IMR-90 (cell line): Measurements from ENCODE around the gene REN. TPM values are rescaled to one million over a fixed set of nuclear protein-coding genes. Genes with fewer than 3 reads are reported as not detected.
A peak's percentile ranks its signal among the peaks of the same experiment; 100 is the strongest.

Experiments
- ATAC-seq: fragments of 200-7000 bp; cut with Tn5 transposase; 2 replicates; pipeline ENCODE4 v1.9.1; 2020; ENCODE audit warnings: low read depth, mild to moderate bottlenecking, moderate library complexity
- BruUV-seq: library from RNA; stranded (reverse); fragments of 400-500 nt; replicated peaks from 2 replicates; lab custom pipeline; 2021; lab: Mats Ljungman, UMichigan
- CTCF ChIA-PET: fragments of 300-600 bp; formaldehyde crosslinking; extraction: SDS; loops from one replicate; lab custom pipeline; 2021; ENCODE audit warnings: antibody characterized with exemption; lab: Yijun Ruan, JAX
- POLR2A ChIA-PET: fragments of 300-600 bp; sonication (Branson Sonifier 250); formaldehyde crosslinking; loops from one replicate; lab custom pipeline; 2022; ENCODE audit warnings: antibody characterized with exemption; ENCODE audit not compliant: unreplicated experiment; lab: Charles Lee
- DNase-seq: peaks from one replicate; pipeline ENCODE4 v3.0.0; 2013
- H2AFZ ChIP-seq: replicated peaks from 2 replicates; pipeline ENCODE3; 2013; ENCODE audit warnings: low read length, mild to moderate bottlenecking; ENCODE audit not compliant: poor library complexity
- H2AK5ac ChIP-seq: 2 replicates; pipeline ENCODE4 v1.6.1; 2013; ENCODE audit warnings: low read depth, low read length, inconsistent platforms
- H2AK9ac ChIP-seq: replicated peaks from 2 replicates; pipeline ENCODE3; 2013; ENCODE audit warnings: mild to moderate bottlenecking, low read depth, low read length, moderate library complexity; ENCODE audit not compliant: poor library complexity
- H2BK120ac ChIP-seq: 2 replicates; pipeline ENCODE4 v1.6.1; 2013; ENCODE audit warnings: low read depth, low read length, inconsistent platforms
- H2BK15ac ChIP-seq: 3 replicates; pipeline ENCODE4 v1.6.1; 2013; ENCODE audit warnings: low read depth, low read length, inconsistent platforms
- H2BK20ac ChIP-seq: 2 replicates; pipeline ENCODE4 v1.6.1; 2013; ENCODE audit warnings: low read depth, mild to moderate bottlenecking, inconsistent platforms, low read length, moderate library complexity
- H2BK5ac ChIP-seq: 2 replicates; pipeline ENCODE4 v1.6.1; 2013; ENCODE audit warnings: mild to moderate bottlenecking, low read depth, low read length, inconsistent platforms; ENCODE audit not compliant: poor library complexity, severe bottlenecking
- H3K14ac ChIP-seq: replicated peaks from 2 replicates; pipeline ENCODE4 v1.6.1; 2013; ENCODE audit warnings: low read depth, low read length, inconsistent platforms
- H3K18ac ChIP-seq: 2 replicates; pipeline ENCODE4 v1.6.1; 2013; ENCODE audit warnings: low read depth, low read length, control low read depth
- H3K23ac ChIP-seq: 2 replicates; pipeline ENCODE4 v1.6.1; 2013; ENCODE audit warnings: low read depth, low read length, inconsistent platforms
- H3K27ac ChIP-seq: 2 replicates; pipeline ENCODE4 v1.5.1; 2013; ENCODE audit warnings: mild to moderate bottlenecking, control low read depth, low read length; ENCODE audit not compliant: insufficient read depth
- H3K27me3 ChIP-seq: 2 replicates; pipeline ENCODE4 v1.6.1; 2013; ENCODE audit warnings: low read length; ENCODE audit not compliant: control insufficient read depth, insufficient read depth
- H3K36me3 ChIP-seq: 2 replicates; pipeline ENCODE4 v1.6.1; 2013; ENCODE audit warnings: low read length, mixed read lengths; ENCODE audit not compliant: control insufficient read depth, insufficient read depth
- H3K4ac ChIP-seq: 2 replicates; pipeline ENCODE4 v1.6.1; 2013; ENCODE audit warnings: low read depth, low read length, inconsistent platforms
- H3K4me1 ChIP-seq: 2 replicates; pipeline ENCODE4 v1.6.1; 2013; ENCODE audit warnings: low read length, mixed read lengths; ENCODE audit not compliant: control insufficient read depth, insufficient read depth
- H3K4me2 ChIP-seq: 2 replicates; pipeline ENCODE4 v1.6.1; 2013; ENCODE audit warnings: low read depth, mild to moderate bottlenecking, control low read depth, low read length, moderate library complexity
- H3K4me3 ChIP-seq: 2 replicates; pipeline ENCODE4 v1.5.1; 2013; ENCODE audit warnings: low read depth, mild to moderate bottlenecking, control low read depth, low read length, moderate library complexity; ENCODE audit not compliant: insufficient read depth
- H3K56ac ChIP-seq: 2 replicates; pipeline ENCODE4 v1.6.1; 2013; ENCODE audit warnings: low read length, inconsistent platforms; ENCODE audit not compliant: insufficient read depth; ENCODE audit errors: extremely low read depth
- H3K79me1 ChIP-seq, 2 experiments: 2 replicates each; pipeline ENCODE4 v1.6.1; 2013; ENCODE audit warnings: low read length in 2 of 2, inconsistent platforms in 1 of 2, low read depth in 1 of 2
- H3K9ac ChIP-seq: 2 replicates; pipeline ENCODE4 v1.6.1; 2013; ENCODE audit warnings: low read depth, low read length, control low read depth
- H3K9me1 ChIP-seq: 2 replicates; pipeline ENCODE4 v1.6.1; 2013; ENCODE audit warnings: low read length, inconsistent platforms; ENCODE audit not compliant: insufficient read depth
- H3K9me3 ChIP-seq: 2 replicates; pipeline ENCODE4 v1.6.1; 2013; ENCODE audit warnings: low read length; ENCODE audit not compliant: control insufficient read depth, insufficient read depth
- H4K20me1 ChIP-seq: 2 replicates; pipeline ENCODE4 v1.6.1; 2013; ENCODE audit warnings: low read length, inconsistent platforms; ENCODE audit not compliant: insufficient read depth
- H4K5ac ChIP-seq: 2 replicates; pipeline ENCODE4 v1.6.1; 2013; ENCODE audit warnings: mild to moderate bottlenecking, low read depth, low read length, control low read depth
- H4K8ac ChIP-seq, 2 experiments: 2 replicates each; pipeline ENCODE4 v1.6.1; 2013; ENCODE audit warnings: low read depth in 2 of 2, low read length in 2 of 2, control low read depth in 1 of 2, inconsistent platforms in 1 of 2
- H4K91ac ChIP-seq: 2 replicates; pipeline ENCODE4 v1.6.1; 2013; ENCODE audit warnings: low read depth, low read length, inconsistent platforms; ENCODE audit not compliant: insufficient read depth
- CHD1 ChIP-seq: IDR thresholded peaks from 2 replicates; pipeline ENCODE4 v1.6.1; 2012; ENCODE audit warnings: low read depth, low read length, improper control_type of control experiment
- MAFK ChIP-seq: IDR thresholded peaks from 2 replicates; pipeline ENCODE4 v1.6.1; 2012; ENCODE audit warnings: low read depth, low read length, improper control_type of control experiment
- MAZ ChIP-seq: IDR thresholded peaks from 2 replicates; pipeline ENCODE4 v1.6.1; 2012; ENCODE audit warnings: low read depth, mild to moderate bottlenecking, low read length, improper control_type of control experiment, moderate library complexity, borderline replicate concordance
- MXI1 ChIP-seq: IDR thresholded peaks from 2 replicates; pipeline ENCODE4 v1.6.1; 2012; ENCODE audit warnings: low read depth, mild to moderate bottlenecking, low read length, moderate library complexity, borderline replicate concordance
- NFE2L2 ChIP-seq: fragments of 150-350 bp; IDR thresholded peaks from 2 replicates; pipeline ENCODE4 v1.6.1; 2016; ENCODE audit warnings: low read depth, mild to moderate bottlenecking, low read length
- RAD21 ChIP-seq: IDR thresholded peaks from 2 replicates; pipeline ENCODE4 v1.6.1; 2012; ENCODE audit warnings: low read length, improper control_type of control experiment
- RCOR1 ChIP-seq: IDR thresholded peaks from 2 replicates; pipeline ENCODE4 v1.6.1; 2012; ENCODE audit warnings: mild to moderate bottlenecking, low read length, improper control_type of control experiment; ENCODE audit not compliant: insufficient replicate concordance
- RFX5 ChIP-seq: IDR thresholded peaks from 2 replicates; pipeline ENCODE4 v1.8.0; 2012; ENCODE audit warnings: low read depth, mild to moderate bottlenecking, low read length, moderate library complexity
- SMC3 ChIP-seq: fragments of 150-350 bp; IDR thresholded peaks from 2 replicates; pipeline ENCODE4 v1.6.1; 2016; ENCODE audit warnings: low read depth, mild to moderate bottlenecking, antibody characterized with exemption, low read length, moderate library complexity
- WGBS, 2 experiments: methylation state at CpG; one replicate each; pipeline versions ENCODE4 v1.1.5 to v1.1.7; 2013; ENCODE audit warnings: missing lambda C conversion rate in 2 of 2; ENCODE audit not compliant: insufficient read length in 1 of 2; ENCODE audit errors: extremely low coverage in 2 of 2; 5-methylcytosine and 5-hydroxymethylcytosine counted together
- dilution Hi-C: fragments of 300-500 bp; cut with HindIII; formaldehyde crosslinking; loops from one replicate; pipeline ENCODE4 v1.14.3; 2018; ENCODE audit warnings: low sequenced_read_pairs; ENCODE audit not compliant: unreplicated experiment
- in situ Hi-C: fragments of 300-500 bp; cut with MboI; formaldehyde crosslinking; loops from 3 replicates; pipeline ENCODE4 v1.14.3; 2019; ENCODE audit warnings: low sequenced_read_pairs, inconsistent platforms, mixed read lengths
- intact Hi-C: fragments of 100-400 bp; cut with micrococcal nuclease; formaldehyde crosslinking; loops from 2 replicates; pipeline ENCODE4 v1.10.0; 2022
- polyA plus RNA-seq, 3 experiments: library from polyadenylated mRNA; depleted of rRNA; stranded (reverse); fragments of >200 nt; gene quantifications; 2 replicates each; pipeline ENCODE4 v1.2.3, GENCODE V29; 2012; ENCODE audit warnings: low replicate concordance in 1 of 3
- total RNA-seq: library from RNA; depleted of rRNA; stranded (reverse); fragments of >200 nt; gene quantifications from 2 replicates; pipeline ENCODE4 v1.2.3, GENCODE V29; 2012
- TF ChIP-seq, protein P1 (sequence below): fragments of 150-350 bp; IDR thresholded peaks from 2 replicates; pipeline ENCODE4 v1.6.1; 2017; ENCODE audit warnings: mild to moderate bottlenecking, antibody characterized with exemption, low read length, low read depth
- TF ChIP-seq, protein P2 (sequence below): fragments of 150-350 bp; IDR thresholded peaks from 2 replicates; pipeline ENCODE4 v1.6.1; 2016; ENCODE audit warnings: low read depth, mild to moderate bottlenecking, low read length, moderate library complexity, borderline replicate concordance

Gene REN
- total and polyA plus RNA-seq, 2 of the 4 experiments (the other 2 are of a cell fraction) = 0.54 to 1.2 TPM

DNA sequence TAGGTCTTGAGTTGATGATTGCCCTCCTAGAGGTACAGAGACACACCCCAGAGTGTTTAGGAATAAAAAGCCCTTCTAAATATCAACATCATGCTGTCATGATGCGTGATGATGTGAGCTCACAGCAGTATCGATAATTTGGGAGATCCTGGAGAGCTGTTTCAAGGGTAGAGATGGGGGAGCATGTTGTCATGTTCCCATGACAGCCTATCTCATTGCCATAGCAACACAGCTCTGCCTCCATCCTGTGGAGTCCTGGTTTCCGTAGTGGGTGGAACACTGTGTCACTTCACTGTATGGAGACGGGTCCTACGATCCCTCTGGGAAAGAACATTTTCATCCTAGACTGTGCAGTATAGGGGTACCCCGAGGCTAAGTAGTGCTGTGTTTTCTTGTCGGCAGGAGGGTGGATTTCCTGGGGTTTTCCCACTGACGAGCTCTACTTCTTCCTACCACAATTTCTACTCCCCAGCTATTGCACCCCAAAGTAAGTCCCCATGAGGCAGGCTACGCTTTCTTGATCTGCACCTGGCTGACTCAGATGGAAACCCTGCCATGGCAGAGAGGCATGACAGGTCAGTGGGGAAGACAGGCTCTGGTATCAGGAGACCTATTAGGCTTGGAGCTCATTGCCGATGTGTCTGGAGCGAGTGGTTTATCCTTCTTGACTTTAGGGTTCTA lies 23.0 kb upstream of the REN start:
- Histone ChIP-seq H3K14ac (no peak overlapping the region; the same call in 1 of the 2 replicates), H2AK9ac (no peak overlapping the region), H4K20me1 (no peaks in the 10 kb centered on the region), H2BK15ac (no peak overlapping the region), H2AFZ (no peak overlapping the region), H2BK120ac (0 out of 2 replicates have a peak overlapping the region, but pooled peaks have one; percentile 5), H2AK5ac (no peak overlapping the region), H3K9ac (no peak overlapping the region), H3K4ac (peak overlapping the region; percentile 16; the same call in 1 of the 2 replicates), H3K27me3 (peaks cover 3% of the 10 kb centered on the region; the same call in 1 of the 2 replicates), H3K18ac (no peak overlapping the region), H2BK20ac (peak overlapping the region; percentile 55; the same call in 1 of the 2 replicates), H3K56ac (no peak overlapping the region), H3K23ac (no peak overlapping the region), H3K36me3 (no peaks in the 10 kb centered on the region), H4K8ac (no peak overlapping the region), H3K27ac (no peak overlapping the region), H3K4me1 (peaks cover 9% of the 10 kb centered on the region), H4K91ac (no peak overlapping the region), H3K9me1 (no peaks in the 10 kb centered on the region), H3K79me1 (no peaks in the 10 kb centered on the region), H4K5ac (no peak overlapping the region), H3K4me2 (no peak overlapping the region), H2BK5ac (no peak overlapping the region), H3K4me3 (no peak overlapping the region), H3K9me3 (no peaks in the 10 kb centered on the region)
- in situ Hi-C loops (no loop called here), dilution Hi-C loops (no loop called here), intact Hi-C loops (no loop called here)
- no CpG with 5 or more reads among the region's 11 CpGs for WGBS, 2 experiments
- ATAC-seq (no peak), DNase-seq (no peak)
- BruUV-seq = no TSS peak
- TF ChIP-seq MXI1 = no peak
- TF ChIP-seq MAFK = no peak
- TF ChIP-seq RFX5 = no peak
- TF ChIP-seq CHD1 = no peak
- no peak for TF ChIP-seq RAD21
- no peak for TF ChIP-seq RCOR1
- TF ChIP-seq, protein P1, sequence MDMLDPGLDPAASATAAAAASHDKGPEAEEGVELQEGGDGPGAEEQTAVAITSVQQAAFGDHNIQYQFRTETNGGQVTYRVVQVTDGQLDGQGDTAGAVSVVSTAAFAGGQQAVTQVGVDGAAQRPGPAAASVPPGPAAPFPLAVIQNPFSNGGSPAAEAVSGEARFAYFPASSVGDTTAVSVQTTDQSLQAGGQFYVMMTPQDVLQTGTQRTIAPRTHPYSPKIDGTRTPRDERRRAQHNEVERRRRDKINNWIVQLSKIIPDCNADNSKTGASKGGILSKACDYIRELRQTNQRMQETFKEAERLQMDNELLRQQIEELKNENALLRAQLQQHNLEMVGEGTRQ = no peak
- TF ChIP-seq MAZ = no peak
- TF ChIP-seq, protein P2, sequence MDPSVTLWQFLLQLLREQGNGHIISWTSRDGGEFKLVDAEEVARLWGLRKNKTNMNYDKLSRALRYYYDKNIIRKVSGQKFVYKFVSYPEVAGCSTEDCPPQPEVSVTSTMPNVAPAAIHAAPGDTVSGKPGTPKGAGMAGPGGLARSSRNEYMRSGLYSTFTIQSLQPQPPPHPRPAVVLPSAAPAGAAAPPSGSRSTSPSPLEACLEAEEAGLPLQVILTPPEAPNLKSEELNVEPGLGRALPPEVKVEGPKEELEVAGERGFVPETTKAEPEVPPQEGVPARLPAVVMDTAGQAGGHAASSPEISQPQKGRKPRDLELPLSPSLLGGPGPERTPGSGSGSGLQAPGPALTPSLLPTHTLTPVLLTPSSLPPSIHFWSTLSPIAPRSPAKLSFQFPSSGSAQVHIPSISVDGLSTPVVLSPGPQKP = no peak
- TF ChIP-seq NFE2L2 = no peak
- no peak for TF ChIP-seq SMC3
- ChIA-PET POLR2A (no interaction called here), CTCF (no interaction called here)
